ENCODE data around the gene USP53. TPM values are rescaled to one million over a fixed set of nuclear protein-coding genes. Genes with fewer than 3 reads are reported as not detected.

Gene USP53
- total RNA-seq, 1 donor from 2014 or later: 20.0 TPM

- Mint-ChIP-seq H3K36me3 (ENCODE audit: low read depth) (peaks cover 13% of the 10 kb centered on the region), H3K4me3 (ENCODE audit: unreplicated experiment) (no peak overlapping the region), H3K27ac (ENCODE audit: unreplicated experiment) (no peak overlapping the region), H3K27me3 (ENCODE audit: low read depth) (no peaks in the 10 kb centered on the region), H3K9me3 (ENCODE audit: low read depth) (no peaks in the 10 kb centered on the region), H3K4me1 (ENCODE audit: low read depth) (no peaks in the 10 kb centered on the region)
- DNase-seq (ENCODE audit: low spot score): no peak
- TF ChIP-seq CTCF (IDR thresholded peaks at IDR 0.05): no peak
These were observed 48.0 kb downstream of the USP53 start for GRCh38 chr4:119260528-119260927.

- H3K4me3 Mint-ChIP-seq (ENCODE audit: unreplicated experiment): no peak overlapping the region
- H3K4me1 Mint-ChIP-seq (ENCODE audit: low read depth): no peaks in the 10 kb centered on the region
- TF ChIP-seq CTCF (IDR thresholded peaks at IDR 0.05): no peak
- H3K27ac Mint-ChIP-seq (ENCODE audit: unreplicated experiment): no peak overlapping the region
- H3K9me3 Mint-ChIP-seq (ENCODE audit: low read depth): peaks cover 5% of the 10 kb centered on the region
- H3K27me3 Mint-ChIP-seq (ENCODE audit: low read depth): no peaks in the 10 kb centered on the region
- DNase-seq (ENCODE audit: low spot score): no peak
- peaks cover 17% of the 10 kb centered on the region for H3K36me3 Mint-ChIP-seq (ENCODE audit: low read depth)
These were observed 49.5 kb downstream of the USP53 start for GRCh38 chr4:119261986-119262385.

GRCh38 chr4:119264743-119265142 is 52.2 kb downstream of the USP53 start:
- no peaks in the 10 kb centered on the region for H3K27me3 Mint-ChIP-seq (ENCODE audit: low read depth)
- peaks cover 11% of the 10 kb centered on the region for H3K36me3 Mint-ChIP-seq (ENCODE audit: low read depth)
- DNase-seq (ENCODE audit: low spot score): no peak
- no peak overlapping the region for H3K4me3 Mint-ChIP-seq (ENCODE audit: unreplicated experiment)
- H3K27ac Mint-ChIP-seq (ENCODE audit: unreplicated experiment): no peak overlapping the region
- H3K9me3 Mint-ChIP-seq (ENCODE audit: low read depth): peaks cover 5% of the 10 kb centered on the region
- TF ChIP-seq CTCF (IDR thresholded peaks at IDR 0.05): no peak
- H3K4me1 Mint-ChIP-seq (ENCODE audit: low read depth): peaks cover 6% of the 10 kb centered on the region

- Mint-ChIP-seq H3K27me3 (ENCODE audit: low read depth) (no peaks in the 10 kb centered on the region), H3K4me1 (ENCODE audit: low read depth) (peaks cover 11% of the 10 kb centered on the region), H3K27ac (ENCODE audit: unreplicated experiment) (no peak overlapping the region), H3K9me3 (ENCODE audit: low read depth) (peaks cover 5% of the 10 kb centered on the region), H3K36me3 (ENCODE audit: low read depth) (peaks cover 9% of the 10 kb centered on the region), H3K4me3 (ENCODE audit: unreplicated experiment) (no peak overlapping the region)
- DNase-seq (ENCODE audit: low spot score): no peak
- TF ChIP-seq CTCF (IDR thresholded peaks at IDR 0.05): no peak
These were observed 53.6 kb downstream of the USP53 start for GRCh38 chr4:119266153-119266552.

DNA sequence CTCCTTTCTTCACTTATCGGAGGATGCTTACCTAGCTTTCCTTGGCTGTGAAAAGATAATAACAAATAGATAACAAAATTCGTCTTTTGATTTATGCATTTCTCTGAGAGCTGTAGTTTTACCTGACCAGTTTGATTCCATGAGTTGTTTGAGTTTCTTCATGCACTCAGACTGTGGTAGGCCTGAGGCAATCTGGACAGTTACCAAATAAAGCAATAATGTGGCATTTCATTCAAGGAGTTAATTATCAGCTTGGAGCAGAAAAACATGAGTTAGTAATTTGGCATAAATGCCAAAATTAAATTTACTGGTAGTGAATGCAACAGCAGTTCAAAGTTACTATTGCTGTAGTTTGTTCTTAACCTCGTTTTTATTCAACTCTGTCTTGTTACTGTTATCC is 56.0 kb downstream of the USP53 start:
- Mint-ChIP-seq H3K9me3 (ENCODE audit: low read depth) (peaks cover 5% of the 10 kb centered on the region), H3K4me3 (ENCODE audit: unreplicated experiment) (no peak overlapping the region), H3K27ac (ENCODE audit: unreplicated experiment) (no peak overlapping the region), H3K4me1 (ENCODE audit: low read depth) (peaks cover 13% of the 10 kb centered on the region), H3K27me3 (ENCODE audit: low read depth) (no peaks in the 10 kb centered on the region), H3K36me3 (ENCODE audit: low read depth) (peaks cover 21% of the 10 kb centered on the region)
- DNase-seq (ENCODE audit: low spot score): no peak
- TF ChIP-seq CTCF (IDR thresholded peaks at IDR 0.05): no peak
